Breast epithelium (tissue), 3 donors: ENCODE results near the gene MT2A.

ENCODE experiments used
- POLR2A ChIP-seq: fragments of 450-650 bp; IDR thresholded peaks from one replicate; pipeline ENCODE4 v1.6.1; 2016; ENCODE audit warnings: antibody characterized with exemption, mild to moderate bottlenecking, moderate library complexity
- TF ChIP-seq, protein P1 (sequence below), 3 donors: fragments of 450-650 bp; IDR thresholded peaks; one replicate each; pipeline ENCODE4 v1.5.1; 2016 to 2017; ENCODE audit warnings: antibody characterized with exemption in 3 of 3, mild to moderate bottlenecking in 3 of 3, moderate library complexity in 3 of 3

DNA sequence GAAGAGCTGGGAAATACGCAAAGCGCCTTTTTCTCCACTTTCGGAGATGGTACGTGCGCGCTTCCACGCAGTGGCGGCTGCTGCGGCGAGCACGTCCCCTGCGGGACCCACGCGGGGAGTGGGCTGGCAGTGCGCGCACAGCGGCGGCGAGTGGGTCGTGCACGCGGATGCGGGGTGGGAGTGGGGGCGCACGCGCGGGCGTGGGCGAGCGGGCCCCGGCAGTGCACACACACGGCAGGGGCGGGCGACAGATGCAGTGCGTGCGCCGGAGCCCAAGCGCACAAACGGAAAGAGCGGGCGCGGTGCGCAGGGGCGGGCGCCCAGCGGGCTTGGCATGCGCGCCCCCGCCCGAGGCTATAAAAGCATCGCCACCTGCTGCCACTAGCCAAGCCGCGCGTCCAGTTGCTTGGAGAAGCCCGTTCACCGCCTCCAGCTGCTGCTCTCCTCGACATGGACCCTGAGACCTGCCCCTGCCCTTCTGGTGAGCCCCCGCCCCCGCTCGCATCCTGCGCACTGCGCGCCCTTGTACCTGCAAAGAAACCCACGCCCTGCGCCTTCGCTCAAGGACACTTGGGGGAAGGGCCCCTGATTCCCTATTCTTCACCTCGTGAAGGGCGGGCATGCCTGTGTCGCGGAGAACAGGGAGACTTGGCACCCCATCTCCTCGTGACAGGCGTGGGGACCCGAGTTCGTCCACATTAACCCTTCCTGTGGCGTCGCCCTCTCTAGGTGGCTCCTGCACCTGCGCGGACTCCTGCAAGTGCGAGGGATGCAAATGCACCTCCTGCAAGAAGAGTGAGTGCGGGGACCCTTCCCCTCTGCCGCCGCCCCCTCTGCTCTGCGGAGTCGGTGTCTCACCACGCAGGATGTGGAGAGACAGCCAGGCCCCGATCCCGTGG lies 19.0 kb upstream of the MT2A start, which contains the start of gene MT3:
- TF ChIP-seq POLR2A: no peak
- TF ChIP-seq, protein P1, sequence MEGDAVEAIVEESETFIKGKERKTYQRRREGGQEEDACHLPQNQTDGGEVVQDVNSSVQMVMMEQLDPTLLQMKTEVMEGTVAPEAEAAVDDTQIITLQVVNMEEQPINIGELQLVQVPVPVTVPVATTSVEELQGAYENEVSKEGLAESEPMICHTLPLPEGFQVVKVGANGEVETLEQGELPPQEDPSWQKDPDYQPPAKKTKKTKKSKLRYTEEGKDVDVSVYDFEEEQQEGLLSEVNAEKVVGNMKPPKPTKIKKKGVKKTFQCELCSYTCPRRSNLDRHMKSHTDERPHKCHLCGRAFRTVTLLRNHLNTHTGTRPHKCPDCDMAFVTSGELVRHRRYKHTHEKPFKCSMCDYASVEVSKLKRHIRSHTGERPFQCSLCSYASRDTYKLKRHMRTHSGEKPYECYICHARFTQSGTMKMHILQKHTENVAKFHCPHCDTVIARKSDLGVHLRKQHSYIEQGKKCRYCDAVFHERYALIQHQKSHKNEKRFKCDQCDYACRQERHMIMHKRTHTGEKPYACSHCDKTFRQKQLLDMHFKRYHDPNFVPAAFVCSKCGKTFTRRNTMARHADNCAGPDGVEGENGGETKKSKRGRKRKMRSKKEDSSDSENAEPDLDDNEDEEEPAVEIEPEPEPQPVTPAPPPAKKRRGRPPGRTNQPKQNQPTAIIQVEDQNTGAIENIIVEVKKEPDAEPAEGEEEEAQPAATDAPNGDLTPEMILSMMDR (IDR thresholded peaks at IDR 0.05): no peak
